Esophagus squamous epithelium (tissue), 5 donors: ENCODE results near the gene ZBTB11. TPM values are rescaled to one million over a fixed set of nuclear protein-coding genes. Genes with fewer than 3 reads are reported as not detected.
A peak's percentile ranks its signal among the peaks of the same experiment; 100 is the strongest.

Experiments used
- DNase-seq: peaks from one replicate; lab custom pipeline; 2025; lab: John Stamatoyannopoulos, UW
- H3K27ac ChIP-seq, 4 donors: fragments of 200-600 bp; sonication (generic); one replicate each; pipeline ENCODE4 v1.5.1; 2016 to 2019; ENCODE audit warnings: mild to moderate bottlenecking in 1 of 4
- H3K27me3 ChIP-seq, 4 donors: fragments of 200-600 bp; sonication (generic); 1 replicate in 3 of 4; 2 replicates in 1 of 4; pipeline versions ENCODE4 v1.5.1 to v1.6.0; 2017 to 2021; ENCODE audit warnings: antibody characterized with exemption in 1 of 4
- H3K36me3 ChIP-seq, 3 donors: fragments of 200-600 bp; sonication (generic); one replicate each; pipeline ENCODE4 v1.5.1; 2016 to 2019
- H3K4me1 ChIP-seq, 3 donors: fragments of 200-600 bp; sonication (generic); one replicate each; pipeline ENCODE4 v1.5.1; 2017 to 2019
- H3K4me3 ChIP-seq, 4 donors: fragments of 200-600 bp; sonication (generic); 1 replicate in 3 of 4; 2 replicates in 1 of 4; pipeline ENCODE4 v1.5.1; 2016 to 2019; ENCODE audit warnings: mild to moderate bottlenecking in 2 of 4, moderate library complexity in 1 of 4
- H3K9me3 ChIP-seq, 3 donors: fragments of 200-600 bp; sonication (generic); one replicate each; pipeline ENCODE4 v1.5.1; 2016 to 2019
- POLR2A ChIP-seq, 4 donors: fragments of 450-650 bp; IDR thresholded peaks; one replicate each; pipeline ENCODE4 v1.6.1; 2017; ENCODE audit warnings: antibody characterized with exemption in 4 of 4, mild to moderate bottlenecking in 4 of 4, moderate library complexity in 3 of 4
- WGBS, 2 donors: methylation state at CpG; one replicate each; pipeline ENCODE4 v1.1.5; 2018; 5-methylcytosine and 5-hydroxymethylcytosine counted together
- intact Hi-C: fragments of 100-400 bp; cut with DNase I; formaldehyde crosslinking; loops from one replicate; pipeline ENCODE4 v1.15.0; 2022
- total RNA-seq, 4 donors: library from RNA; depleted of rRNA; stranded (reverse); fragments of >200 nt; gene quantifications; one replicate each; pipeline ENCODE4 v1.1.0, GENCODE V29; 2016
- TF ChIP-seq, protein P1 (sequence below), 6 experiments: fragments of 450-650 bp in 4 of 6; fragments of 200-600 bp in 2 of 6; sonication (generic) in 2 of 6; IDR thresholded peaks; one replicate each; pipeline ENCODE4 v1.5.1; 2016 to 2019; ENCODE audit warnings: antibody characterized with exemption in 6 of 6, mild to moderate bottlenecking in 4 of 6, moderate library complexity in 4 of 6
- donor health status: DM: yes; HTN: yes; CAD: no.

Gene ZBTB11
- total RNA-seq, 4 donors from 2014 or later, result 12.7 to 26.9 (median 18.8) TPM

DNA sequence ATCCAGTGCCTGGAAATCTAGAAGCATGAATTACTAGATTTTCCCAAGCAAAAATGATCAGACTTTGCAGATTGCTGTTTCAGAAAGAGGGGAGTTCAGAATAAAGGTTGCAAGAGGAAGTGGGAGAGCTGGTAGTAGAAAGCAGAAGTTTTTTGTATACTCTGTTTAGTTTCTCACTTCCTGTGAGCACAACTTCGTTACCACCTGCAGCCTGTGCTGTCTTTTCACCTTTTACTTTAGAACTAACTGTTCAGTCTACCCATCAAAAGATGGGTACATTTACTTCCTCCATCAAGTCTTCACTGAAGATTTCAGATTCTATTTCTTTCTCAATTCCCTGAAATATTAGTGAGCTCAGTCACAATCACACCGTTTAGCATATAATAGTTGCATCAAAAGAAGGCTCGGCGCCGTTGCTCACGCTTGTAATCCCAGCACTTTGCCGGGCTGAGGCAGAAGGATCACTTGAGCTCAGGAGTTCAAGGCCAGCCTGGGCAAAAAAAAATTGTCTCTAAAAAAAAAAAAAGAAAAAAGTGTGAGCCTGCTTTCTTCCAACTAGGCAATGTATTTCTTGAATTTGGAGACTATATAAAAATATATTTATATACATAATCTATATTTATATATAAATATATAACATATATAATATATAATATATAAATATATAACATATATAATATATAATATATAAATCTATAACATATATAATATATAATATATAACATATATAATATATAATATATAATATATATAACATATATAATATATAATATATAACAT lies 45.7 kb upstream of the ZBTB11 start:
- Histone ChIP-seq H3K4me3 (no peak overlapping the region), H3K4me1 (peaks cover 3 to 34% (median 9%) of the 10 kb centered on the region in 3 donors), H3K9me3 (no peaks in the 10 kb centered on the region), H3K36me3 (peaks cover 0 to 7% (median under 1%) of the 10 kb centered on the region in 3 donors), H3K27me3 (no peaks in the 10 kb centered on the region), H3K27ac (peak overlapping the region in 3 of 4 donors; percentile 41 to 65 (median 62))
- TF ChIP-seq, protein P1, sequence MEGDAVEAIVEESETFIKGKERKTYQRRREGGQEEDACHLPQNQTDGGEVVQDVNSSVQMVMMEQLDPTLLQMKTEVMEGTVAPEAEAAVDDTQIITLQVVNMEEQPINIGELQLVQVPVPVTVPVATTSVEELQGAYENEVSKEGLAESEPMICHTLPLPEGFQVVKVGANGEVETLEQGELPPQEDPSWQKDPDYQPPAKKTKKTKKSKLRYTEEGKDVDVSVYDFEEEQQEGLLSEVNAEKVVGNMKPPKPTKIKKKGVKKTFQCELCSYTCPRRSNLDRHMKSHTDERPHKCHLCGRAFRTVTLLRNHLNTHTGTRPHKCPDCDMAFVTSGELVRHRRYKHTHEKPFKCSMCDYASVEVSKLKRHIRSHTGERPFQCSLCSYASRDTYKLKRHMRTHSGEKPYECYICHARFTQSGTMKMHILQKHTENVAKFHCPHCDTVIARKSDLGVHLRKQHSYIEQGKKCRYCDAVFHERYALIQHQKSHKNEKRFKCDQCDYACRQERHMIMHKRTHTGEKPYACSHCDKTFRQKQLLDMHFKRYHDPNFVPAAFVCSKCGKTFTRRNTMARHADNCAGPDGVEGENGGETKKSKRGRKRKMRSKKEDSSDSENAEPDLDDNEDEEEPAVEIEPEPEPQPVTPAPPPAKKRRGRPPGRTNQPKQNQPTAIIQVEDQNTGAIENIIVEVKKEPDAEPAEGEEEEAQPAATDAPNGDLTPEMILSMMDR (IDR thresholded peaks at IDR 0.05), result no peak
- TF ChIP-seq POLR2A (IDR thresholded peaks at IDR 0.05), result peak in 1 of 4 donors; percentile 13
- no peak for DNase-seq
- intact Hi-C loops, result no loop called here
- 67 to 71% methylated on average over 7 of the region's 7 CpGs for WGBS, 2 donors

GRCh38 chr3:101720851-101721840 lies 44.2 kb upstream of the ZBTB11 start:
- Histone ChIP-seq H3K27me3 (no peaks in the 10 kb centered on the region), H3K36me3 (no peaks in the 10 kb centered on the region), H3K4me3 (no peak overlapping the region), H3K4me1 (peaks cover 3 to 34% (median 9%) of the 10 kb centered on the region in 3 donors), H3K9me3 (no peaks in the 10 kb centered on the region), H3K27ac (peak overlapping the region; percentile 24 to 65 (median 53))
- intact Hi-C loops, result no loop called here
- 45 to 53% methylated on average over 10 of the region's 10 CpGs for WGBS, 2 donors
- no peak for DNase-seq
- TF ChIP-seq, protein P1 (IDR thresholded peaks at IDR 0.05), result no peak
- no peak for TF ChIP-seq POLR2A (IDR thresholded peaks at IDR 0.05)

DNA sequence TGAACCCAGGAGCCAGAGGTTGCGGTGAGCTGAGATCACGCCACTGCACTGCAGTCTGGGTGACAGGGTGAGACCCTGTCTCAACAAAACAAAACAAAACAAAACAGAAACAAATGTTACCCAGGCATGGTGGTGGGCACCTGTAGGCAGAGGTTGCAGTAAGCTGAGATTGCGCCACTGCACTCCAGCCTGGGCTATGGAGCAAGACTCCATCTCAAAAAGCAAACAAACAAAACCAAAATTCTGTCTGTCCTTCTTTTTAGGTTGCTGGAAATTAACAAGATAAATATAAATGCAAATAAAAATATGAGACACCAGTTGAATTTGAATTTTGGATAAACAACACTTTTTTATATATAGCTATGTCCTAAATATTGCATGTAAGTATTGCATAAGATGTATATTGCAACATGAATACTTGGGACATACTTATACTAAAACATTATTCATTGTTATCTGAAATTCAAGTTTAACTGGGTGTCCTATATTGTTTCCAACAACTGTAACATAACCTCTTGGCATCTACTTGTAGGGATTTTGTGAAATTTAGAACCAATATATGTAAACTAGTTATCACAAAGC lies 42.8 kb upstream of the ZBTB11 start:
- WGBS, 2 donors, result 93 to 95% methylated on average over 3 of the region's 3 CpGs
- H3K4me1 ChIP-seq, result peaks cover 0 to 25% (median 3%) of the 10 kb centered on the region in 3 donors
- H3K27me3 ChIP-seq, result peaks cover 0 to 4% (median 0%) of the 10 kb centered on the region in 4 donors
- DNase-seq, result no peak
- no peaks in the 10 kb centered on the region for H3K9me3 ChIP-seq
- no peak overlapping the region for H3K27ac ChIP-seq
- no peak for TF ChIP-seq POLR2A (IDR thresholded peaks at IDR 0.05)
- TF ChIP-seq, protein P1 (IDR thresholded peaks at IDR 0.05), result no peak
- intact Hi-C loops, result no loop called here
- H3K4me3 ChIP-seq, result no peak overlapping the region
- no peaks in the 10 kb centered on the region for H3K36me3 ChIP-seq

DNA sequence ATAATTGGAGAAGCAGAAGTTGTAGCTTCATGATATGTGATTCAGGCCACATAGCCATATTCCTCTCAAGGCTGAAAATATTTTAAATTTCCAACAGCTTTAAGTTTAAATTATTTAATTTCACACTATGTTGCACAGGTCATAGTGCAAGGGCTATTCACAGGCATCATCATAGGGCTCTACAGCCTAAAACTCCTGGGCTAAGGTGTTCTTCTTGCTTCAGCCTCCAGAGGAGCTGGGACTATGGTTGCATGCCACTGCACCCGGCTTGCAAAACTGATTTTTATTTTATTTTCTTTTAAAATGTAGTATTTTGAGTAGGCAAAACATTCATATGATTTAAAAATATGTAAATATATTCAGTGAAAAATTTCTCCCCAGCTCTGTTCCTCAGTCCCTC lies 41.5 kb upstream of the ZBTB11 start:
- TF ChIP-seq POLR2A (IDR thresholded peaks at IDR 0.05), result no peak
- TF ChIP-seq, protein P1 (IDR thresholded peaks at IDR 0.05), result no peak
- H3K27me3 ChIP-seq, result peaks cover 0 to 16% (median 0%) of the 10 kb centered on the region in 4 donors
- H3K36me3 ChIP-seq, result no peaks in the 10 kb centered on the region
- WGBS, 2 donors, result 71 to 88% methylated on average over 1 of the region's 1 CpG
- DNase-seq, result no peak
- H3K27ac ChIP-seq, result no peak overlapping the region
- no peaks in the 10 kb centered on the region for H3K9me3 ChIP-seq
- no peak overlapping the region for H3K4me3 ChIP-seq
- intact Hi-C loops, result no loop called here
- H3K4me1 ChIP-seq, result peaks cover 0 to 16% (median 0%) of the 10 kb centered on the region in 3 donors
